NCI-H2029 treated with DMSO at 0.1 percent for 48 hours (cell line): Measurements from ENCODE around the gene CAMTA1.
"Not testable (repeated sequence)": the region's sequence is repeated elsewhere in the genome, so short reads cannot be mapped to it uniquely, and the experiment has no call there.

ENCODE experiments used
- DNase-seq: peaks from one replicate; lab custom pipeline; 2025; lab: John Stamatoyannopoulos, UW

Gene CAMTA1

GRCh38 chr1:6807782-6808181 lies 22.5 kb downstream of the CAMTA1 start:
- DNase-seq = no peak

DNA sequence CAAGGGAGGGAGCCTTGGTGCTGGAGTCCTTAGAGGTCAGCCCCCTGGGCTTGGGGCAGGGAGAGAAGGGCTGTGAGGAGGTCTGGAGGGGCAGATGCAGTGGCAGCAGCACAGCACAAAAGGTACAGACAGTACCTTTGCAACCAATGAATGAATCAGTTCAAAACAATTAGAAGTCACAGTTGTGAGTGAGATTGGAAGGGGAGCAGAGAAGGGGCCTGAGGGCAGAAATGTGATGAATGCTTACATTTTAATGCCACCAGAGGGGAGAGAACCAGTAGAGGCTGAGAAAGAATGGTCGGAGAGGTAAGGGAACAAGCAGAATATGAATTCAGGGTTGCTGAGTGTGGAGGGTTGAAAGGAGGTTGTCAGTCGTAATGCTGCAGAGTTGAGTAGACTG lies 24.2 kb downstream of the CAMTA1 start:
- DNase-seq = no peak

- not testable (repeated sequence) for DNase-seq
Observed at GRCh38 chr1:6810146-6810734, 25.0 kb downstream of the CAMTA1 start.

DNA sequence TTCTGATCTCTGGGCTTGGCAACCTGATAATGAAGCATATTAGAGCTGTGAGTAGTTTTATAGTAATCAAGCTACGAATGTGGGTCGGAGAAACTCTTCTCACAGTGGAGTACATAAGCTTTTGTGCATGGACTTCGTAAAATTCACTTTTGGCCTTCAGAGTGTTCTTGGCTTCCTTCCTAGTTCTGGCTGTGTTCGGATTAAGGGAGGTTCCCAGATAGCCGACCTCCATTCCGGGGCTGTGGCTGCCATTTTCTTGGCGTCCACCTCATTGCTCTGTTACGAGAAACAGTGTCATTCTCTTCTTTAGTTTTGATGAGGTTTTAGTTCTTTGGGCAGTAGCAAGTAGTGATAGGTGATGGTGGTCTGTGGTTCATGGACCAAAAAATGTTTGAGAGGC lies 26.3 kb downstream of the CAMTA1 start:
- no peak for DNase-seq

- no peak for DNase-seq
Observed at GRCh38 chr1:6813165-6813564, 27.9 kb downstream of the CAMTA1 start.

DNA sequence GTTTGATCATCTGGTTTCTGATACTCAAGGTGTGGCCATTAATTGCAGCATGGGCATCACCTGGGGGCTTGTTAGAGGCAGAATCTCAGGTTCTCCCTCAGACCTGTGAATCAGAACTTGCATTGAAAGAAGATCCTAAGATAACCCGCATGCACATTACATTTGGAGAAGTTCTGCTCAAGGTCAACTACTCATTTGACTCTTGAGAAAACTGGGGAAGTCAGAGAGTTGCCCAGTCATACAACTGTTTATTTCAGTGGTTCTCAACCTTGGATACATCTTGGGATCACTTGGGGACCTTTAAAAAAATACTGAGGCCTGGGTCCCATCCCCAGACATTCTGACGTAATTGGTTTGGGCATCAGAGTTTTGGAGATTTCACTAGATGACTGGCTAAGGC lies 30.5 kb downstream of the CAMTA1 start:
- DNase-seq = no peak

DNA sequence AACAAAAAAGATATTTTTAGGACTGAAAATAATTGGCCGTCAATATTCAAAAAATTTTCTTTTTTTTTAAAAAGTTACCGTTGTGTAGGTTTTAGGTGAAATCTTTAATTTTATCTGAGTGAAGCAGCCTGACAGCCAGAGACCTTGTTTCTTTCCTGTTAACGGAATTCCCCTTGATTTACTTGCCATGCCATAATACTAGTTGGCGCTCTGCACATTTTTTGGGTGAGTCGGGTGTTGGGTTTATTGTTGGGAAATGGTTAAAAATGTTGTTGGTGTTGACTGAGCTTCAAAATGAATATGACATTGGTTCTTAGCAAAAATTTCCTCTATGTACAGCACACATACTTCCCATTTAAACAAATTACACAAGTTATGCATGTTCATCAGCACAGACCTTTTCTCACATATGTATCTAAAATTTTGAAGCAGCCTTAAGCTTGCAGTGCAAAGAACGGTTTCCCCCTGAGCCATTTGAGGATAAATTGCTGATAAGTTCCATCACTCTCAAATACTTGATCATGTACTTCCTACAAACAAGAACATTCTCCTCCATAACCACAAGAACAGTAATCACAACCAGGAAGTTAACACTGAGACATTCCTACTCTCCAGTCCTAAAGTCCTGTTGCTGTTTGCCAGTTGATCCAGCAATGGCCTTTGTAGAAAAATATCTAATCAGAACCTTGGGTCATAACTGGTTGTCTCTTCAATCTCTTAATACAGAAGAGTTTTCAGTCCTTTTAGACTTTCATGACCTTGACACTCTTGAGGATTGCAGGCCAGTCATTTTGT lies 34.2 kb downstream of the CAMTA1 start:
- DNase-seq = no peak

GRCh38 chr1:6820899-6821298 lies 35.6 kb downstream of the CAMTA1 start:
- DNase-seq = no peak

- DNase-seq = no peak
Observed at GRCh38 chr1:6822530-6823359, 37.5 kb downstream of the CAMTA1 start.

DNA sequence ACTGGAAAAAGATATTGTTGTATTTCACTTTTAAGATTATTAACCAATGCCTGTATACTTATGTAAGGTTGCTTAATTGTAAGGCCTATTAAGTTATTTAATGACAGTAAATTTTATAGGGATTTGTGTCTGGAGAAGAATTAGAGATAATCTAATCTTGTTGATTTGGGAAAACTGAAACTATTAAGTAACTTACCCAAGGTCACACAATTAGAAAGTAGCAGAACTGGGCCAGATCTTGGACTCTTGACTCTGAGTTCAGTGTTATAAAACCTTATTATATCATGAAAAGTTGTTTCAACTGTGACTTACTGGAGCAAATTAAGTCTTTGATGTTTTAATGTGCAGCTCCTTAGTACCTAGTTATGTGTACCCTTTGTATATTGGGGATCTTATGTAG lies 38.5 kb downstream of the CAMTA1 start:
- no peak for DNase-seq

GRCh38 chr1:6824665-6825368 lies 39.6 kb downstream of the CAMTA1 start:
- DNase-seq = no peak

DNA sequence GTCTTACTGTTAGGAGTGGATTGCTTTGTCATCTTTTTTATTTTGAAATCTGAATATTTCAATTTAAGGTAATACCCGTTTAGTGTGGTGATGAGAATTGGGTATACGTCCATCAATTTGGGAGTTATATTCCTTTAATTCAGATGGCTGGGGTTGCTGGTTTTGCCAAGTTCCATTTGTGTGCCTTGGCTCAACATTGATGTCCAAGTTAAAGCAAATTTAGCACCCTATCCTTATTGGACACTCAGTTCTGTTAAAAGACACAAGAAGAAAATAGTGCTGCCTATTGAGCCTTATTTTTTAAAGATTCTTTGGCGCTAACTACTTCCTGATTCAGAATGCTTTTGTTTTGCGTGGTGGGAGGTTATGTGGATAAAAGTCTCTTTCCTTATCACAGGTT lies 40.6 kb downstream of the CAMTA1 start:
- DNase-seq = no peak

DNA sequence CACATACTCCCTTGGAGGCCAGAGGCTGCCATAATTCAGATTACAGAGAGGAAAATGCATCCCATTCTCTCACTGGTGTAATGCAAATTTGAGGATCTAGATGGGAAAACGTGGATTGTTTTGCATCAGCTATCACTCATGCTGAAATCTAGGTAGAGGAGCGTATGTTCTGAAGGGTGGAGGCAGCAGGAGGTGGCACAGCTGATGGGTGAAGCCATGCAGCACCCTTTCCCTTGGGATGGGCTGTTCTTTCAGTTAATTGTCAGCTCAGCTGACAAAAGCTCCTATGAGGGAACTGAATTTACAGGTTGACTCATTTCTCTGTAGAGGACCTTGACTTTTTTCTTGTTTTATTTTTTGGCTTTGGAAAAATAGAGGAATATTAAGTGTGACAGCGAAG lies 41.8 kb downstream of the CAMTA1 start:
- DNase-seq = no peak

GRCh38 chr1:6827630-6828165 lies 42.4 kb downstream of the CAMTA1 start:
- DNase-seq = no peak

- DNase-seq = no peak
Observed at GRCh38 chr1:6831366-6831765, 46.1 kb downstream of the CAMTA1 start.

GRCh38 chr1:6832006-6832405 lies 46.8 kb downstream of the CAMTA1 start:
- DNase-seq = not testable (repeated sequence)

- peak; percentile 80 for DNase-seq
Observed at GRCh38 chr1:6832531-6833188, 47.4 kb downstream of the CAMTA1 start.

- DNase-seq = no peak
Observed at GRCh38 chr1:6833804-6834203, 48.5 kb downstream of the CAMTA1 start.

DNA sequence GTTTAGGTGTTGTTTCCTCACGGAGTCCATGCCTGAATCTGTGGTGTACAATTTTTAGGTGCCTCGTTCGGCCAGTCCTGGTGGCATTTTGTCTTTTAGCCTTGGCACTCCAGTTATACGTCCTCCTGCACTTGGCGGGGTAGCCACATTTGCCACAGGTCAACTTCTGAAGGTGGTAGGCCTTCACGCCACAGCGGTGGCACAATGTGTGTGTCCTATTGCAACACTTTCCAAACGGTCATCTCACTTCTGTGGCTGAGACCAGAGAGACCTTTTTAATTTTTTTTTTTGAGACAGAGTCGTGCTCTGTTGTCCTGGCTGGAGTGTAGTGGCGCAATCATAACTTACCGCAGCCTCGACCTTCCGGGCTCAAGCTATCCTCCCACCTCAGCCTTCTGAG lies 49.1 kb downstream of the CAMTA1 start:
- DNase-seq = no peak

- DNase-seq = no peak
Observed at GRCh38 chr1:6835139-6835538, 49.9 kb downstream of the CAMTA1 start.

DNA sequence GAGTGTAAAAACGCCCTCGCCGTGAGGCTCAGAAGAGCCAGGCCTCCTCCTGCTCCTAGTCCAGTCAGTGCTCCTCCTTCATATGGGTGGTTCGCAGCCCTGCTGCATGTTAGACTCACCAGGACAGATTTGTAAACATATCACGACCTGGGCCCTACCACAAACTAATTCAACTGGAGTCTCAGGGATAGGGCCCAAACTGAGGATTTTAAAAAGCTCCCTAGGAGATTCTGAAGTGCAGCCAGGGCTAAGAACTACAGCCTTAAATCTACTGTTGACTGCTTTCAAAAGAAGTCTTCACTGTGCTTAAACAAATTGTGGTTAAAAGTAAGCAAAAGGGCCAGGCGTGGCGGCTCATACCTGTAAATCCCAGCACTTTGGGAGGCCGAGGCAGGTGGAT lies 57.0 kb downstream of the CAMTA1 start:
- DNase-seq = no peak
